Left cardiac atrium (tissue), 4 donors: ENCODE measurements around the gene CPLX3. TPM values are rescaled to one million over a fixed set of nuclear protein-coding genes. Genes with fewer than 3 reads are reported as not detected.
A peak's percentile ranks its signal among the peaks of the same experiment; 100 is the strongest.

Experiments used
- ATAC-seq, 2 donors: fragments of 200-7000 bp; cut with Tn5 transposase; one replicate each; pipeline ENCODE4 v1.9.1; 2020; ENCODE audit warnings: mild to moderate bottlenecking in 2 of 2, moderate library complexity in 2 of 2
- DNase-seq: peaks from one replicate; pipeline ENCODE4 v3.0.0-alpha.2; 2020
- intact Hi-C, 2 donors: fragments of 100-400 bp; cut with DNase I; formaldehyde crosslinking; loops; one replicate each; pipeline versions ENCODE4 v1.14.1 to v1.15.1; 2022 to 2023
- total RNA-seq, 2 donors: library from RNA; stranded (reverse); fragmentation: NEBNext Ultra II Directional; extraction: Animal tissue kit (Norgen Biotek cat#: 25700); gene quantifications; one replicate each; pipeline ENCODE4 v1.2.1, GENCODE V29; 2021
- donor health status: DM: no; HTN: yes; CAD: no.
- donor health status: DM: no; HTN: yes; CAD: no; lungs with severe emphysema.
- donor health status: DM: yes; HTN: yes; CAD: no.
- donor health status: Dilated cardiomyopathy.

The CPLX3 gene
- total RNA-seq, 2 donors from 2014 or later, result 11.0 to 24.5 TPM

DNA sequence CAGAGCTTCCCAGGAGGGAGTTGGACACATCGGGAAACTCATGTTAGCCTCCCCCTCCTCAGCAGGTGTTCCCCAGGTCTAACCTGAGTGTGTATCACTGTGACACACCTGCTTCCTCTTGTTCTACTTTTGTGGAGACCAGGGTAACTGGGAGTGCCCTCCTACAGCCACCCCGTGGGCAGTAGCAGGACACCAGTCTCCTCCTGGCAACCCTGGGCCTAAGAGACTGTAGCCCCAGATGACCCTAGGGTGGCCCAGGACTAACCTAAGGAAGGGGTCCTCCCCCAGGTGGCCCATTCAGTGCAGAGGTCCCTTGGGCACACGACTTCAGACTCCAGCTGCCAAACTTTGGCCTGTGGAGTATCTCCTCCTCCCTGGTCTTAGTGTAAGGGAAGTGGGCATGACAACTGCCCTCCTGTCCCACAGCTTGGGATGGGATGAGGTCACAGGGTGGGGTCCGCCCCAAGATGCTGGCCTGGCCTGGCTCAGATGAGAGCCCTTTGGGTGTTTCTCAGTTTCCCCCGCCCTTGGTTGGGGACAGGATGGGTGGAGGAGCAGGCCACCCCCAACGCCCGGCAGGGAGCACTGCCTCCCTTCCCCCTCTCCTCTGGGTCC is 39.8 kb upstream of the CPLX3 start:
- DNase-seq (peak; percentile 64), ATAC-seq (peak in 1 of 2 donors; percentile 18)
- intact Hi-C loops, result loop anchor here in 1 of 2 donors (10.0 kb wide), 2 partner anchors 48 to 118 kb away; partner anchors contain the start of gene FAM219B

DNA sequence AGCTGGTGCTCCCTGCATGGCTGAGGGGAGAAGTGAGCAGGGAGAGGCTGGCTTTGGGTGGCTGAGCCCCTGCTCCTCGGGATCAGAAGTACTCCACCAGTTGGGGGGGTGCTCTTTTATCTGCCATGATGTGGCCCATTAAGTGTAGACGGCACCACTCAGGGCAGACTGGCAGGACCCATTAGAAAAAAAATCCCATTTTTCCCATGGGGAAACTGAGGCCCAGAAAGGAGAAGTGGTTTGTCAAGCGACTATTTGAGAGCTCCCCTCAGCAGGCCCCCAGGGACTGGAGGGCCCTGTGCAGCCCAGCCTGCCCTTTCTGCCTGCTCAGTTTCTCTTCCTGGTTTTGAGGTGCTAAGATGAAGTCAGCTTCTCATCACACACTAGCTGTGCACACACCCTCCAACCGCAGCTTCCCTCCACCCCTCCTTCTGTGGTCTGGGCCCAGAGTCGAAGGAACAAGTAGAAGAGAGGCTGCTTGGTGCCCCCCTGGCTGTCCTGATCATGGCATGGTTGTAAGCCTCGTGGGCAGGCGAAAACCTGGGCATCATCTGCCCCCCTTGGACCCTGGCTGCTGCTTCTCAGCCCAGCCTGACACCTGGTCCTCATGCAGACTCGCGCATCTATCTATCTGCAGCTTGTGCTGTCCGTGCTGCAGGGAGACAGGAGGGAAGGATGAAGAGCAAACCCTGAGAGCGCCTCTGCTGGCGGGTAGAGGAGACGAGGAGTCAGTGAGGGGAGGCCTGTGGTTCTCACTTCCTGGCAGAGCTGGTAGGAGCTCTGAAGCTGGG is 39.0 kb upstream of the CPLX3 start:
- ATAC-seq (peak; percentile 38 to 42), DNase-seq (peak; percentile 67)
- intact Hi-C loops, result loop anchor here in 1 of 2 donors (10.0 kb wide), 2 partner anchors 47 to 117 kb away; partner anchors contain the start of gene FAM219B

DNA sequence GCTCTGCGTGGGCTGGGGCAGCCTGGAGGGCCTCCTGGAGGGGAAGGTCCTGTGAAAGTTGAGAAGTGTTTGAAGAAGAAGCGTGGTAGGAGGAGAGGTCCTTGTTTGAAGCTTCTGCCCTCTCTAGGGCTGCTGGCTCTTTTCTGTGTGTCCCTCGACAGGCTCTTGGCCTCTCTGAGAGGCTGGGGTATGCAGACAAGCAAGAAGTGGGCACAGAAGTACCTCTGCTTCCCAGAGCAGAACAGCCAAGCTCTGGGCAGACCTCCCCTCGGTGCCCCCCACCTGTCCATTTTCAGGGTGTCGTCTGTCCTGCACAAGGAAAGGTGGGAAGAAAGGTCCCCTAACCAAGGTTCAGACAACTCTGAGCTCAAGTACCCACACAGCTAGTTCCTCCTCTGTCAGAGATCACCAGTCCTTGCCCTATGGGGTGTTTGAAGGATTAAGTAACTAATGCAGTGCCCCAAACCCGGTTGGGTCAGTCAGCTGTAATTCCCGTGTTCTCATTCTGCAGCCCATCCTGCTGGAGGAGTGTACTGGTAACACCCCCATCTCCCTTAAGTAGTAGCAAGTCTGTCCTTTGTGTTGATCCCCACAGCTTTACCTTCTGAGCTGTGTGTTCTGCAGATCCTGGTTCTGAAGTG is 38.3 kb upstream of the CPLX3 start:
- intact Hi-C loops, result loop anchor here in 1 of 2 donors (10.0 kb wide), 2 partner anchors 47 to 117 kb away; partner anchors contain the start of gene FAM219B
- ATAC-seq, result no peak
- no peak for DNase-seq

GRCh38 chr15:74788683-74789151 is 37.7 kb upstream of the CPLX3 start:
- intact Hi-C loops, result loop anchor here in 1 of 2 donors (10.0 kb wide), 2 partner anchors 46 to 116 kb away; partner anchors contain the start of gene FAM219B
- DNase-seq (no peak), ATAC-seq (no peak)

DNA sequence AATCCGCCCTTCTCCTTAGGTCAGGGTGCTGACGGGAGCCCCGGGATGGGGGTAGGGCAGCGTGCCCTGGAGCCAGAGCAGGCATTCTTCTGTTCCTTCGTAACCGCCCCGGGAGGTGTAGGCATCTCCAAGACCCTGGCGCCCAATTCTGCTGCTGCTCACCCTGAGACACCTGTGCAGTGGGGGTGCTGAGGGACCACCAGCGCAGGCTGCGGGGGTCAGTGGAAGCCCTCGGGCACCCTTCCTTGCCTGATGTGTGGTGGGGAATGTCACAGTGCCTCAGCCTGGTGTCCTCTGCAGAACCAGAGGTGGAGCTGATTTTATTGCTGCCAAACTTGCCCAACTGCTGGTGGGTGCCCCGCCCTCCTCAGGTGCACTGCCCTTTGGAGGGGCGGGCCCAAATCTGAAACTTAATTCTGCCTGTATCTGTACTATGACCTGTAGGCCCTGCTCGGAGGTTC is 37.2 kb upstream of the CPLX3 start:
- intact Hi-C loops, result loop anchor here in 1 of 2 donors (10.0 kb wide), 2 partner anchors 46 to 116 kb away; partner anchors contain the start of gene FAM219B
- DNase-seq (no peak), ATAC-seq (no peak)

- DNase-seq, result no peak
- intact Hi-C loops, result loop anchor here in 1 of 2 donors (10.0 kb wide), 2 partner anchors 45 to 115 kb away; partner anchors contain the start of gene FAM219B
- no peak for ATAC-seq
Observed at GRCh38 chr15:74789741-74790079, 36.7 kb upstream of the CPLX3 start.

- ATAC-seq (peak; percentile 39 to 44), DNase-seq (peak; percentile 87)
- intact Hi-C loops, result no loop called here
Observed at GRCh38 chr15:74790080-74790916, 36.1 kb upstream of the CPLX3 start.

- ATAC-seq (no peak), DNase-seq (no peak)
- intact Hi-C loops, result no loop called here
Observed at GRCh38 chr15:74791007-74791406, 35.4 kb upstream of the CPLX3 start.

- ATAC-seq (no peak), DNase-seq (no peak)
- intact Hi-C loops, result no loop called here
Observed at GRCh38 chr15:74791667-74792066, 34.8 kb upstream of the CPLX3 start.

GRCh38 chr15:74792227-74793016 is 34.0 kb upstream of the CPLX3 start:
- intact Hi-C loops, result no loop called here
- no peak for DNase-seq
- ATAC-seq, result no peak

GRCh38 chr15:74793135-74794028 is 33.0 kb upstream of the CPLX3 start:
- no peak for DNase-seq
- intact Hi-C loops, result no loop called here
- ATAC-seq, result no peak

DNA sequence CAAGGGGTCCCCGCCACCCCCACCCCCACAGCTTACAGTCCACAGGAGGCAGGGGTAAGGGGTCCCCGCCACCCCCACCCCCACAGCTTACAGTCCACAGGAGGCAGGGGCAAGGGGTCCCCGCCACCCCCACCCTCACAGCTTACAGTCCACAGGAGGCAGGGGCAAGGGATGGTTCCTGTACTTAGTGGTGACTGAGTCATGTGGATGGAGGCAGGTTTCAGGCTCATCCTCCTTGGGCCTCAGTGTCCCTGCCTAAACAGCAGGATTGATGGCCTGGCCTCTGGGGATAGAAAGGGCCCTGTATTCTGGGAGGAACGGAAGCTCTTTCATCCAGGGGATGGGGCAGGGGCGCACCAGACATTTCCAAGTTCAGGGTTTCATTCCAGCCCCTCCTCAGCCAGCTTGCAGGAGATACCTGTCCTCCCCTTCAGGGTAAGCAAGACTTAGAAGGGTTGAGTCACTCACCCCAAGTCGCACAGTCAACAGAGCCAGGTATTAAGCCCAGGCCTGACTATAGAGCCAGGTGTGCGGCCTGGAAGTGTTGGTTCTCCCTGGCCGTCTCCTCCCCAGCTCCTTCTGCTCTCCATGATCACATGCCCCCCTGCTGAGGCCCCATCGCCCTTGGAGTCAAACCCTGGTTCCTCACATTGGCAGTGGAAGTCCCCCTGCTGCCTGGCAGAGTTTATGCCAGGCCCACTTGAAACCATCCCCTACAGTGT is 32.0 kb upstream of the CPLX3 start:
- intact Hi-C loops, result no loop called here
- DNase-seq, result no peak
- ATAC-seq, result no peak

DNA sequence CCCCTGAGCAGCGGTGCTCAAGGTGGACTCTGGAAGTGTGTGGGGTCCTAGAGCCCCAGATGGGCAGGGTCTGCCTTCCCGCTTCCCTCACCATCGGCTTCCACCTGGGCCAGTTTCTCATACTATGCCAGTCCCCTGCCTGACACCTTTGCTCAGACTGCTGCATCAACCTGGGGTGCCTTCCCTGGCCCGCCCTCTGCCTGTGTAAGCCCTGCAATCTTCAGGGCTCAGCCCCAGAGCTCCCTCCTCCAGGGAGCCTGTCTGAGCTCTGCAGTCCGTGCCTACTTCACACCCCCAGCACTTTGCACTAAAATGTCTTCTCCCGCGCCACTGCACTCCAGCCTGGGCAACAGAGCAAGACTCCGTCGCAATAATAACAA is 31.5 kb upstream of the CPLX3 start:
- intact Hi-C loops, result no loop called here
- ATAC-seq (no peak), DNase-seq (no peak)

GRCh38 chr15:74795966-74796625 is 30.3 kb upstream of the CPLX3 start:
- ATAC-seq (no peak), DNase-seq (no peak)
- intact Hi-C loops, result no loop called here

DNA sequence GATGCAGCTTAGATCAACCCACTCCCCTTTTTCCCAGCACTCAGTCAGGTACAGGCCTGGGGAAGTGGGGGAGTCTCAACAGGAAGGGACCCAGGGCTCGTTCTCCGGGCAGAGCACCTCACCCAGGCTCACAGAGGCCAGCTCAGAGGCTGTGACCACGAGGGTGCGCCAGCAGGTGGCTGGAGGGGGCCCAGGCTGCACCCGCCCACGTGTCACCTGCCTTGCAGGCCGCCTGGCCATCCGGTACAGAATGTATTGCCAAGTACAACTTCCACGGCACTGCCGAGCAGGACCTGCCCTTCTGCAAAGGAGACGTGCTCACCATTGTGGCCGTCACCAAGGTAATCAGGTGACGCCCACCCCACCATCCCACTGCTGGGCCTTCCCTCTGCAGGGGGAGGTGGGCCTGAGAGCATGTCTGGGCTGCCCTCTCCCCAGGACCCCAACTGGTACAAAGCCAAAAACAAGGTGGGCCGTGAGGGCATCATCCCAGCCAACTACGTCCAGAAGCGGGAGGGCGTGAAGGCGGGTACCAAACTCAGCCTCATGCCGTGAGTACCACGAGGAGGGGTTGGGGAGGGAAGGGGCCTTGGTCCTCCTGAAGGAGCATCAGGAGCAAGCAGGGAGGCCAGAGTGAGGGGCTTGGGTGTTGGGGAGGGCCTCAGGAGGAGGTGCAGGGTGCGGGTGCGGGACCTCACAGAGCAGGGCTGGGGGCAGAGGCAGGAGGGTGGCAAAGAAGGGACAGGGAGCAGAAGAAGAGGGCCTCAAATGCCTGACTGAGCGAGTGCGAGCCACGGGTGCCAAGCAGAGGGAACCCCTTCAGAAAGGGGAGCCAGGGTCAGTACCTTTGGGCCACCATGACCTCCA is 27.8 kb upstream of the CPLX3 start:
- no peak for DNase-seq
- peak; percentile 24 to 28 for ATAC-seq
- intact Hi-C loops, result no loop called here
